ENCODE data around the gene AFMID. TPM values are rescaled to one million over a fixed set of nuclear protein-coding genes. Genes with fewer than 3 reads are reported as not detected.

AFMID gene
- total and polyA plus RNA-seq, 2 donors from 2014 or later, result 63.9 to 118 TPM

- DNase-seq (no peak), FAIRE-seq (no peak)
- Histone ChIP-seq H3K4me3 (ENCODE audit: low read length in 3 of 3) (no peak overlapping the region), H3K4me1 (ENCODE audit: control insufficient read depth in 2 of 3, insufficient read depth in 2 of 3, low read depth in 1 of 3, low read length in 3 of 3) (no peaks in the 10 kb centered on the region), H3K27ac (ENCODE audit: low read depth in 2 of 2, low read length in 2 of 2) (no peak overlapping the region), H3K27me3 (ENCODE audit: control insufficient read depth, insufficient read depth, low read length) (no peaks in the 10 kb centered on the region), H3K36me3 (ENCODE audit: control insufficient read depth in 2 of 3, insufficient read depth in 3 of 3, low read length in 3 of 3) (no peaks in the 10 kb centered on the region), H3K9ac (ENCODE audit: low read length in 3 of 3) (no peak overlapping the region), H3K9me3 (ENCODE audit: control insufficient read depth in 2 of 3, insufficient read depth in 1 of 3, low read length in 3 of 3) (no peaks in the 10 kb centered on the region)
- intact Hi-C loops (cut with DNase I), result no loop called here
- no peak for TF ChIP-seq CTCF (IDR thresholded peaks at IDR 0.05; ENCODE audit: borderline replicate concordance, extremely low read depth, insufficient read depth)
These were observed 39.0 kb downstream of the AFMID start for GRCh38 chr17:78226055-78226758.

GRCh38 chr17:78226759-78227454 lies 39.7 kb downstream of the AFMID start:
- Histone ChIP-seq H3K27ac (ENCODE audit: low read depth in 2 of 2, low read length in 2 of 2) (no peak overlapping the region), H3K9ac (ENCODE audit: low read length in 3 of 3) (no peak overlapping the region), H3K9me3 (ENCODE audit: control insufficient read depth in 2 of 3, insufficient read depth in 1 of 3, low read length in 3 of 3) (no peaks in the 10 kb centered on the region), H3K4me1 (ENCODE audit: control insufficient read depth in 2 of 3, insufficient read depth in 2 of 3, low read depth in 1 of 3, low read length in 3 of 3) (no peaks in the 10 kb centered on the region), H3K27me3 (ENCODE audit: control insufficient read depth, insufficient read depth, low read length) (no peaks in the 10 kb centered on the region), H3K4me3 (ENCODE audit: low read length in 3 of 3) (no peak overlapping the region), H3K36me3 (ENCODE audit: control insufficient read depth in 2 of 3, insufficient read depth in 3 of 3, low read length in 3 of 3) (no peaks in the 10 kb centered on the region)
- DNase-seq, result peak in 1 of 5 donors; percentile 65
- intact Hi-C loops (cut with DNase I), result no loop called here
- no peak for TF ChIP-seq CTCF (IDR thresholded peaks at IDR 0.05; ENCODE audit: borderline replicate concordance, extremely low read depth, insufficient read depth)
- no peak for FAIRE-seq

- no peak for TF ChIP-seq CTCF (IDR thresholded peaks at IDR 0.05; ENCODE audit: borderline replicate concordance, extremely low read depth, insufficient read depth)
- Histone ChIP-seq H3K4me3 (ENCODE audit: low read length in 3 of 3) (no peak overlapping the region), H3K27me3 (ENCODE audit: control insufficient read depth, insufficient read depth, low read length) (no peaks in the 10 kb centered on the region), H3K36me3 (ENCODE audit: control insufficient read depth in 2 of 3, insufficient read depth in 3 of 3, low read length in 3 of 3) (no peaks in the 10 kb centered on the region), H3K4me1 (ENCODE audit: control insufficient read depth in 2 of 3, insufficient read depth in 2 of 3, low read depth in 1 of 3, low read length in 3 of 3) (no peaks in the 10 kb centered on the region), H3K9ac (ENCODE audit: low read length in 3 of 3) (no peak overlapping the region), H3K27ac (ENCODE audit: low read depth in 2 of 2, low read length in 2 of 2) (no peak overlapping the region), H3K9me3 (ENCODE audit: control insufficient read depth in 2 of 3, insufficient read depth in 1 of 3, low read length in 3 of 3) (no peaks in the 10 kb centered on the region)
- intact Hi-C loops (cut with DNase I), result no loop called here
- DNase-seq (no peak), FAIRE-seq (no peak)
These were observed 40.3 kb downstream of the AFMID start for GRCh38 chr17:78227455-78227916.
